Skeletal muscle cell (primary cell): ENCODE data around the gene RHOB.

Source experiments
- DNase-seq: peaks from one replicate; pipeline ENCODE4 v3.0.0-alpha.2; 2010; ENCODE audit warnings: low read depth
- H3K4me3 ChIP-seq: 2 replicates; pipeline ENCODE4 v1.5.1; 2011; ENCODE audit warnings: low read depth, mild to moderate bottlenecking, control low read depth, low read length, moderate library complexity

Gene RHOB

DNA sequence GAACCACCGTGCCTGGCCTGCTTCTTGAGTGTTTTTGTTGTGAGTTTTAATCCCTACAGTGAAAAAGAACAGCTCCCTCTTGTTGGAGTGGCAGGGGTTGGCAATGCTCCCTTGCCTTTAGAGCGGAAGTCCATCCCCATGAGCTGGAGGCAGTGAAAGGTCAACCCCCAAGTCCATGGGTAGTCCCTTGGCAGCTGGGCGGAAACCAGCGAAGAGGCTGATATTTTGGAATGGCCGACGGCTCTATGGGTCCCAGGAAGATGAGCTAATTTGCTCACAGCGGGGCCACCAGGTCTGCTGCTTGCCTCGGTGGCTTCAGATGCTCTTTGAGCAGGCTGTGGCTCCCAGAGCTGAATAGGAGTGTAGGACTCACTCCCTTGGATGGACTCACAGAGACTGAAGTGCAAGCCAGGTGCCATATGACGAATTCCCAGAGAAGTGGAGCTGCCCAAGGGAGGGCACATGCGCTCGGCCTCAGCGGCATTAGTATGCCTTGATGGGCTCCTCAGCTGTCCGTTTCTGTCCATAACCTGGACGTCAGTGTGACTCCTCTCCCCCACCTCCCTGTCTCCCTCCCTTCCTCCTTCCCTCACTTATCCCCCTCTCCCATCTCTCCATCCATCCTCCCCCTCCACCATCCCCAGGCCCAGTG lies 25.4 kb upstream of the RHOB start:
- no peak for DNase-seq
- no peak overlapping the region for H3K4me3 ChIP-seq

DNA sequence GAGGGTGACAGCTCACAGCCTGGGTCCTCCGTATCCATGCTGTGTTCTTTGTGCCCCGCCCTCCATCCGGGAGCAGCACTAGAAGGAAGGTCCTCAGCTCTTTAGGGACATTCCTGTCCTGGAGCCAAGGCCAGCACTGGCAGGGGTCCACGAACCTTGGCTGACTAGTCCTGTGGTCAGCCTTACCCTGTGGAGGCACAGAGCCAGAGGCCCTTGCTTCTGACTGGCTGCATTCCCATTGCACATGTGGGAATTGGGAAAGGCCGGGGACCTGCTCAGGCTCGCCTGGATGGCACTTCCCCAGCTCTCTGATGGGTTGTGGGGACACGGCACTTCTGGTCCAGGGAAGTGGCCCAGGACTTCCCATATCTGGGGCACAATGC lies 24.9 kb upstream of the RHOB start:
- H3K4me3 ChIP-seq = no peak overlapping the region
- DNase-seq = peak; percentile 76

DNA sequence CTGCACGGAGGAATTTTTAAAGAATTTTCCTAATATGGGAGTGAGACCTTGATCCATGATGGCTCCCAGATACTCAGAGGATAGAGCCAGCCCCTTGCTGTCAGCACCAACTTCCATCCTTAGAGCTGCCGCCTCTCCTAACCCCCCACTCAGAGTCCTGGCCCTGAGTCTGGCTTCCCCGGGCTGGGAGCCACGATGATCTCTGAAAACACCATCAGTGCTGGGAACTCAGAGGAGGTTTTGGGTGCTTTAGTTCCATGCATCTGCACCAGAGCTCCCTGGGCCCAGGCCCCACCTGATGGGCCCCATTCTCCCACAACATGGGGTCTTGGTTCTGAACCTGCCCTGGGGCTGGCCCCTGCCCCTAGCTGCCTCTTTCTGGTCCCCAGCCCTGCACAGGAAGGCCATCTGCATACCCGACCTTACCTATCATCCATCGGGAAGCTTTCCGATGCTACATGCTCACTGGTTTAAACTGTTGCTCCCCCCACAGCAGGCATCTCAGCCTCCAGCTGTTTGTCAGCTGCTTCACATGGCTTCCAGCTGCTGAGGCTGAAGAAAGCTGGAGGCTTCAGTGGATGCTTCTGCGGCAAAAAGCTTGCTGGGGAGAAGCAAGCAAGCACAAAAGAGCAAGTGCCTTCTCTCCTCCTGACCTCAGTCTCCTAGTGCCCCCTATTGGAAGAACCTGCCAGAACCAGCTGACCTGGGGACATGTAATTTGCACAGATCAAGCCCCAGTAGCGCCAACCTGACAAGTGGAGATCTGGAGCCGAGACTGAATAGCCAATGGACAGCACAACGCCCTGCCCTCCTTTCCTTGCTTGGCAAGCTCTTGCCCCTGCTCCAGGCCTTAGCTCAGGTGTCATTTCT lies 24.2 kb upstream of the RHOB start:
- no peak for DNase-seq
- H3K4me3 ChIP-seq = no peak overlapping the region

DNA sequence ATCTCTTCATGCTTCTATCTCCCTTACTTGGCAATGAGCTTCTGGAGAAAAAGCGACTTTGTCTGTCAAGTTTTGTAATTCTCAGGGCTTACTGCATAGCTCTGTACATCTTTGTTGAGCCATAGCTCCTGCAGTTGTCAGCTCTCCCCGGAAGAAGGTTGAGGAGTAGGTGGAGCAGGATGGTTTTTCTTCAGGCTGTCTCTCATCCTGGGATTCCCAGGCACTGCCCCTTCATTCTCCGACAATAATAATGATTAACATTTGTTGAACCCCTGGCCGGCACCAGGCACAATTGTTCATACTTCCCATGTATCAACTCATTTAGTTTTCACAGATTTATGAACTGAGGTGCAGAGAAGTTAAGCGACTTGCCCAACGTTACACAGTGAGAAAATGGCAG lies 23.5 kb upstream of the RHOB start:
- H3K4me3 ChIP-seq = no peak overlapping the region
- no peak for DNase-seq

DNA sequence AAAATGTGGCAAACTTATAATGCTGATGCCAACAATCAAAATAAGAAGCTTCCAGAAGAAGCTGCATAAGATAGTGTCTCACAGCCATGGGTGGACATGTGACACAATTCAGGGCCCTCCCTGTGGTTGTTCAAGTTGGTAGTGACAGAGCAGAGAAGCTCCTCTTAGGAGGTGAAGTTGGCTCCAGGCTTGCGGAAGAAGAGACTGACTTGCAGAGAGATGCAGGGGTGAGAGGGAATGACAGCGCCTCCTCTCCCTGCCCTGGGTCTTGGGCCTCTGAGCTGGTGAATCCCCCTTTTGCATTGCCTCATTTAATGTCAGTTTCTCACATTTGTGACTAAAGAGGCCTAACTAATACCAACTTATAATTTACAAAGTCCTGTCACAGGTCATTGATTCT lies 23.0 kb upstream of the RHOB start:
- H3K4me3 ChIP-seq = no peak overlapping the region
- DNase-seq = no peak

DNA sequence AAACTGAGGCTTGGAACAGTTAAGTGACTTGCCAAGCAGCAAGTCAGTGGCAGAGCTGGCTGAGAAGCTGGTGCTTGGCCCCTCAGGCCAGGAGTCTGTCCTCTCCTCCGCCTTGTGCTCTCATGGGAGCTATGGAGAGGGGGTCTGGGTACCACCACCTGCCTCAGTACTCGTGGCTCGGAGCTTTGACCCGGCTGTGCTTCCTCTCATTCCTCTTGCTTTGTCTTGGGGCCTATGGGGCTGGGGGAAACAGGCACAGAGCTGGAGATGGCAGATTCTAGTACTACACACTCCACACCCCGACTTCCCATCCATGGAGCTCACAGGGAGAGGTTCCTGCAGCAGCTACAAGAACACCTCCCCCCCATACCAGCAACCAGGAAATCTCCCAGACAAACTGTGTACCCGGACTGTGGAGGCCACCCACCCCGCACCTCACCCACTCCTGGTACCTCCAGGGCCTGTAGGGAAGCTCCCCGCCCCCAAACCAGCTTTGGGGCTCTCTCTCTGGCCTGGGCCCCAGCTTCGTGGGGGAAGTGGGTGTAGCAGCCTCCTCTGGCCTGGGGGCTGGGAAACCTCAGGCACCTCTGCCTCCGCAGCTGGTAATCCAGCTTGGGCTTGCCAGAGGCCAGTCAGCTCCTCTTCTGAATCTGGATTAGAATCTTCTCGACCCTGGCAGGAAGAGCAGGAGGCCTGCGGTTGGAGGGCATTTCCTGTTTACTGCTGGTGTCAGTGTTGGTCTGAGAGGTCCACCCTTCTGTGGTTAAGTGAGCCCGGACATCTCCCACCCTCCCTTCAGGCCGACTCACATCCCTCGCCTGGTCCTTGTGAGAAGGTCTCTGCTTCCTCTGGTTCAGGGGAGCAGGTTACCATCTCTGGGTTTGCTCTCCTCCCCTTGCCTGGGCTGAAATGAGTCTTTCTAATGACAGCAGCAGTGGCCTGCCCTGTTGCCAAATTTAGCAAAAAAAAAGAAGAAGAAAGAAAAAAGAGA lies 22.3 kb upstream of the RHOB start:
- DNase-seq = no peak
- H3K4me3 ChIP-seq = no peak overlapping the region

DNA sequence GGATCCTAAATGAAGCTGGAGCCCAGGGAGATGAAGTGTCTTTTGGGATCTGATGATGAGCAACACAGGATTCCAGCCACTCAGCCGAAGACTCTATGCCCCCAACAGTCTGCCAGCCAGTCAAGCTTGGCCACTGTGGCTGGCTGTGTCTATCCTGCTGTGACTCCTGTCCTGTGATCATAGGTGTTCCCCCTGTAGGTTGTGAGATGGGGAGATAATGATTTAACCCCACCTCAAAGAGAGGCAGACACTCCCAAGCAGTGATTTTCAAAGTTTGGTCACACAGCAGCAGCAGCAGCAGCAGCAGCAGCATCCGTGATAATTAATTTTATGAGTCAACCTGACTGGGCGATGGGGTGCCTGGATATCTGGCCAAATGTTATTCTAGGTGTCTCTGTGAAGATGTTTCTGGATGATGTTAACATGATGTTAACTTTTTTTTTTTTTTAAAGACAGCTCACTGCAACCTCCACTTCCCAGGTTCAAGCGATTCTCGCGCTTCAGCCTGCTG lies 21.4 kb upstream of the RHOB start:
- no peak overlapping the region for H3K4me3 ChIP-seq
- no peak for DNase-seq

DNA sequence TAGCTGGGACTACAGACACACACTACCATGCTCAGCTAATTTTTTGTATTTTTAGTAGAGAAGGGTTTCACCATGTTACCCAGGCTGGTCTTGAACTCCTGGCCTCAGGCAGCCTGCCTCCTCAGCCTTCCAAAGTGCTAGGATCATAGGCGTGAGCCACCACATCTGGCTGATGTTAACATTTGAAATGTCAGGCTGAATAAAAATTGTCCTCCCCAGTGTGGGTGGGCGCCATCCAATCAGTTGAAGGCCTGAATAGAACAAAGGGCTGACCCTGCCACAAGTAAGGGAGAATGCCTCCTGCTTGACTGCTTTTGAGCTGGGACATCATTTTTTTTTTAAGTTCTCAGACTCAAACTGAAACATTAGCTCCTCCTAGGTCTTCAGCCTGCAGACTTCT lies 21.0 kb upstream of the RHOB start:
- no peak overlapping the region for H3K4me3 ChIP-seq

DNA sequence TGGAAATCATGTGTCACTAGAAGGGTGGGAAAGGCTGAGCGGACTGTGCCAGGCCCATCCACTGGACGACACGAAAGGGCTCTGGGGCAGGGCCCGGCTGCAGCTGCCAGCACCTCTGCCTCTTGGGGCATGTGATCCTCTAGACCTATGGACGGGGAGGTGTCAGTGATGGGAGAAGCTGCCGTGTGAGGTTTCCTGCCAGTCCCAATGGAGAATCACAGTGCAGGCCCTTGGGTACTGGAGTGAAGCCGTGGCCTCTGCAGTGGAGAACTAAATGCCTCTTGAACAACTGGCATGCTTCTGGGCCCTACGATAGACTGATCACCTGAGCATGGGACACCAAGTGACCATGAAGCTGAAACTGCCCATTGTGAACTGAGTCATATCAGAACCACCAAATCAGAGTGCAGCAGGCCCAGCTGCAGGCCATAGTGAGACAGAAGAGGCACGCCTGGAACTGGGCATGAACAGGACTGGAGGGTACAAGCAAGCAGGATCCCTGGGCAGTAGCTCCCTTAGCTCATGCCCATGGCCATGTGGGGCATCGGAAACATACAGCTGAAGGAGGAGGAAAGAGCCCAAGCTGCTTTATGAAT lies 18.8 kb upstream of the RHOB start:
- DNase-seq = no peak
- H3K4me3 ChIP-seq = no peak overlapping the region

More for the DNA sequence above, 21.0 kb upstream of the RHOB start:
- DNase-seq = no peak

DNA sequence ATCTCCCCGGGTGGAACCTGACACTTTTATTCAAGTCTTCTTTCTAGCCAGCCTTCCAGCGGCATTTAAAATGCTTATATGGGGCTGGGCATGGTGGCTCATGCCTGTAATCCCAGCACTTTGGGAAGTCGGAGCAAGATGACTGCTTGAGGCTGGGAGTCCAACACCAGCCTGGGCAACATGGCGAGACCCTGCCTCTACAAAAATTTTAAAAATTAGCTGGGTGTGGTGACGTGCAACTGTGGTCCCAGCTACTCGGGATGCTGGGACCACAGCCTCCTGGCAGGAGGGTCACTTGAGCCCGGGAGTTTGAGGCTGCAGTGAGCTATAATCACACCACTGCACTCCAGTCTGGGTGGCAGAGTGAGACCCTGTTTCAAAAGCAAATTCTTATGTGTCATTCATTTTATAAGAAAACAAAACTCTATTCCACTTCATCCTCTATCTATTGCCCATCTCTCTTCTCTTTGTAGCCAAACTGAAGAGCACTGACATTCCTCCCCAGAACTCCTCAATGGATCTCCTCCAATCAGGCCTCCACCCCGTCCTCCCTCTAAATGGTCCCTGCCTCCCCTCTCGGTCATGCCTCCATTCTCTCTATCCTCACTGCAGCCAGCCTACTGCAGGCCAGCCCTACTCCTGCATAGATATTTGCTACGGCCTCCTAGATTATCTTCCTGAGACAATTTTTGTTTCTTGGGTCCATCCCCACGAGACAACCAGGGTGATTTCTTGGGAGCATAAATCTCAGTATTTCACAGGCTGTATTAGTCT lies 18.0 kb upstream of the RHOB start:
- no peak for DNase-seq
- no peak overlapping the region for H3K4me3 ChIP-seq

DNA sequence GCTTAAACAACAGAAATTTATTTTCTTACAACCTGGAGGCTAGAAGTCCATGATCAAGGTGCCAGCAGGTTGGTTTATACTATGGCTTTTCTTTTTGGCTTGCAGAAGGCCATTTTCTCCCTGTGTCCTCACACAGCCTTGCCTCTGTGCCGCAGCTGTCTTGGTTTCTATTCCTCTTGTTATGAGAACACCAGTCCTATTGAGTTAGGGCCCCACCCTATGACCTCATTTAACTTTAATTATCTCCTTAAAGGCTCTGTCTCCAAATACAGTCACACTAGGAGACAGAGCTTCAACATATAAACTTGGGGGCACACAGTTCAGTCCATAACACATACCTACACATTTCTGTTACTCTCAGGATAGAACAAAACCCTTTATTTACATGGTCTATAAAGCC lies 17.3 kb upstream of the RHOB start:
- no peak overlapping the region for H3K4me3 ChIP-seq
- no peak for DNase-seq

DNA sequence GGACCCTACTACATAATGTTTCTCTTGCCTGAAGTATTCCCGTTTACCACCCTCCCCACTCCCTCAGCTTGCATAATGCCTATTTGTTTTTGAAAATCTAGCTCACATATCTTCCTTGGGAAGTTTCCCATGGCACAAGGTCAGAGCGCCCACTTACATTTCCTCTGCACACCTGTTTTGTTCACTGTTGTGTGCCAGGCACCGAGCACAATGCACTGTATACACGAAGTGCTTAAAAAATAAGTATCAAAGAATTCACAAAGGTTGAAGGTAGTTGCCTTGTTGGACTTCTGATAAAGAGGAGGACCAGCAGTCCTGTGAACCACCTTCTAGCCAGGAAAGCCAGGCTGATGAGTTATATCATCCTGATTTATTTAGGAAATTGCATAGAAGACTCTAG lies 16.8 kb upstream of the RHOB start:
- no peak for DNase-seq

DNA sequence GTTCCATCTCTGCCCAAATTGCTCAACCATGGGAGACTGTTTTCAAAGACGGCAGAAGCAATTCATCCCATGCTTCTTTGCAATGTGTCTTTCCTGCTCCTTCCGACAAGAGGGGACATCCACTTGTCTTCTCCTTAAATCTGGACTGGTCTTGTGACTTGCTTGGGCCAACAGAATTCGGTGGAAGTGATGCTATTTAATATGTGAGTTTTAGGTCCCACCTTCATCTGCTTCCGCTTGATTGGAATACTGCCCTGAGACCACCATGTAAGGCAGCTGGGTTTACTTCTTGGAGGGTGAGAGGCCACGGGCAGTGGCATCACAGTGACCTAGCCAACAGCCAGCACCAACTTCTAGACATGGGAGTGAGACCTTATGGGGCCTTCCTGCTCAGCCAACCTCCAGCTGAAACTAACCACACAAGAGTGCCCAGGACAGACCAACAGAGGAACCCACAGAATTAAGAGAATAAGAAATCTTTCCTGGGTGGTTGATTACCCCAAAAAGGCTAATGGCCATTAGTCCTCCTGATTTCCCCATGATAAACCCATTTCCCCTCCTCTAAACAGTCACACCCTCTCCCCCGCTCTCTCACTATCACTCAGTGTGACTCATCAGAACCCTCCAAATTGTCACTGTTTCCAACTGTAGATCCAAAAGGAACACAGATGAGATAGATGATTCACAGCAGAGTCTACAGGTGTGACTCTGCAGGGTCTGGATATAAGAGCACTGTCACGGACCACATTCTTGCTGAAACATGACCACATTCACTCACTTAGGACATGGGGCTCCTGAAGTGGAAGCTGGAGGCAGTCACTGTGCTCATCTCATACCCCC lies 16.2 kb upstream of the RHOB start:
- DNase-seq = no peak
- H3K4me3 ChIP-seq = no peak overlapping the region

More for the DNA sequence above, 16.8 kb upstream of the RHOB start:
- no peak overlapping the region for H3K4me3 ChIP-seq

DNA sequence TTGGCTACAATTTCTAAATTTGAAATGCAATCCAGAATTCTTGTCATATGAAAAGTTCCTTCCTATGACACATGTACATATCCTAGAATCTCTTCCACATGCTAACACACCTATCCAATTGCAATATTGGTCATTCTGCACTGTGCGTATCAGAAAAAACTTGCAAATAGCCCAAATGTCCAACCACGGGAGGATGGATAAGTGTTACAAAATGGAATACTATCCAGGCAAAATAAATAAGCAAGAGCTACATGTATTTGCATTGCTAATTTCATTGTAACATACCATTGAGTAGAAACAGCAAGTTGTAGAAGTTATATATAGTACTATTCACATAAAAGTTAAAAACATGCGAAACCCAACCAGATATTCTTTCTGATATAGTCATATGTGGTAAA lies 15.6 kb upstream of the RHOB start:
- DNase-seq = no peak
- no peak overlapping the region for H3K4me3 ChIP-seq

DNA sequence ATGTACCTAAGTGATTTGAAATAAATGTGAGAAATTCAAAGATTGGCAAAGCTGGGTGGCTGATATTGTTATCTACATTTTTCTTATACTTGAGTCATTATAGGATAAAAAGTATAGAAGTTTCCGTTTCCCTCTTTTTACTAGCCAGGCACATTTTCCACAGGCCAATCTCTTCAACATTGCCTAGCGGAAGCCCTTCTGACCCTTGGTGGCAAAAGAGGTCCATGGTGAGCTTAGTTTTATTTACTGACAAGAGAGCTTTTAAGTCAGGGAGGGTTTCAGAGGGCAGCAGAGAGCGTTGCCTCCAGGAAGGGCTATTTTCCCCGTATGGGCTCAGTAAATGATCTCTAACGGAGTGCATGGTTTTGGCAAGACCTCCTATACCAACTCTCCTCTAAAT lies 15.1 kb upstream of the RHOB start:
- no peak overlapping the region for H3K4me3 ChIP-seq
- DNase-seq = no peak

DNA sequence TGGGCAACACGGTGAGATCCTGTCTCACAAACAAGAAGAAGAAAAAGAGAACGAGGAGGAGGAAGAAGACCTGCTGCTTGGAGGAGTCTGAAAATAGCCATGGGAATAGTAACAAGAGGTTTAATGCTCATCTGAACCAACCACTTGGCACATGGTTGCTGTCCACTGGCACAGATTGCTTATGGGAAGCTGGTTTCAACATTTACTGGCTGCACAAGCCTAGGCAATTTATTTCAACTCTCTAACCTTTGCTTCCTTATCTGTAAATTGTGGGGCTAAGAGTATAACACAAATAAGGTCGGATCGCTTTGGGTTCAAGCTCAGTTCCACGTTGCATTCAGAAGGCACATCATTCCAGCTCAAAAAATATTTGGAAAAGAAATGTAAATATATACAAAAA lies 14.2 kb upstream of the RHOB start:
- H3K4me3 ChIP-seq = no peak overlapping the region
- no peak for DNase-seq

DNA sequence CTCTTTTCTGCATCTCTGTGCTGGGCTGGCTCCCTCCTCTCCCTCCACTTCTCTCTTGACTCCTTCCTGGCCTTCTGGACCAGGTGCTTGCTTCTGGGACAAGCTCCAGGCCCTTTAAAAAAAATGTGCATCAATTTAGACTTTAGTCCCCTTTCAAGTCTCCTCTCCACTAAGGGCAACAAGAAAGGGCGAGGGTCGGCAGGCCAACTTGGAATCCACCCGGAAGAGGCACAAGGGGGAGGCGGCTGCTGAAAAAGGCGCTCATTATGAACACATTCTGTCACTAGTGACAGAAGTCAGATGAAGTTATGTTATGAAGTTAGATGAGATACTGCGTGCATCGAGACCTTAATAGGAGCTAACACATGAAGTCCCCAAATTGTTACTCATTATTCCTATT lies 13.6 kb upstream of the RHOB start:
- H3K4me3 ChIP-seq = no peak overlapping the region
- DNase-seq = no peak
